ENCODE results near the gene RGS10. TPM values are rescaled to one million over a fixed set of nuclear protein-coding genes. Genes with fewer than 3 reads are reported as not detected.
"Not testable (repeated sequence)": the region's sequence is repeated elsewhere in the genome, so short reads cannot be mapped to it uniquely, and the experiment has no call there.

RGS10 gene, protein sequence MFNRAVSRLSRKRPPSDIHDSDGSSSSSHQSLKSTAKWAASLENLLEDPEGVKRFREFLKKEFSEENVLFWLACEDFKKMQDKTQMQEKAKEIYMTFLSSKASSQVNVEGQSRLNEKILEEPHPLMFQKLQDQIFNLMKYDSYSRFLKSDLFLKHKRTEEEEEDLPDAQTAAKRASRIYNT
- total RNA-seq (2014; rRNA removed; shearing (Covaris generic)), result 28.3 and 33.1 TPM in 2 replicates
- 24.4 and 36.4 TPM in 2 replicates for polyA plus RNA-seq (2015; cell fraction: cytosol; rRNA removed)
- 3.3 and 6.9 TPM in 2 replicates for polyA plus RNA-seq (2015; cell fraction: nucleus; rRNA removed)

DNA sequence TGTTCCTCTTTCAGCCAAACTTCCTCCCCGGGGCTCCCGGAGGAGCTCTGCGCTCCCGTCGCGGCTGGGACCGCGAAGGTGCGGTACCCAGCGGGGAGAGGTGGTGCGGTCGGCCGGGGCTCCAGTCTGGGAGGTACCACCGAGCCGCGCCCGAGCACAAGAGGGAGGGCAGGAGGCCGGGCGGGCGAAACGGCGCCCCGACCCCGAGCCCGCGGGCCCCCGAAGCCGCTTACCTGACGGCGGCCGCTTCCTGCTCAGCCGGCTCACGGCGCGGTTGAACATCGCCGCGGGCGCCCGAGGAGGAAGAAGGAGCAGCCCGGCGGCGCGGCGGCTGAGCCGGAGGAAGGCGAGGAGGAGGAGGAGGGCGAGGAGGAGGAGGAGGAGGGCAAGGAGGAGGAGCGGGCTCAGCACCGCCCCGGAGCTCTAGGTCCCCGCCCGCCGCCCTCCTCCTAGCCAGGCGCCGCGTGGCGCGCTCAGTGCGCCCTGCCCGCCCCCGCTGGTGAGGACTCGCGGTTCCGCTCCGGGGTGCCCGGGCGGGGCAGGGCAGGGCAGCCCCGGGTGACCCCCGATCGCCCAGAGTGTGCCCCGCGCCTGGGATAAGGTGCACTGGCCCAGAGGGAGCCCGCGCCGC is at the start of gene RGS10:
RGS10 (minus strand) TSS at position 363 of the 631 bp plus-strand sequence; CDS start at position 282, 81 bp downstream.
- in situ Hi-C loops (cut with HindIII; ENCODE audit: low pct_unique_long_range_greater_than_20kb, low sequenced_read_pairs), result no loop called here
- peak; percentile 60 for DNase-seq (ENCODE audit: low read depth, low spot score)

DNA sequence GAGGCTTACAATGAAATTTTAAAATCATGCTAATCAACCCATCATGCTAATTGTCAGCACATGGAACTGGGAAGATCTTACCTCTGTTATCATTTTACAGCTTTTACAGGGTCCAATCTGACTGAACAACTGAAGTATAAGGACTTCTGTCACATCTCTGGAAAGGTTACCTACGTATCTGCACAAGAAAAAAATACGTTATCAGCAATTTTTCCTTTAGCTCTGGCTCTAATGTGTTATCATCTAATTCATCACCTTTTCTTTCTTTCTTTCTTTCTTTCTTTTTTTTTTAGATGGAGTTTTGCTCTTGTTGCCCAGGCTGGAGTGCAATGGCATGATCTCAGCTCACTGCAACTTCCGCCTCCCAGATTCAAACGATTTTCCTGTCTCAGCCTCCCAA is 45.6 kb upstream of the RGS10 start:
- DNase-seq (ENCODE audit: low read depth, low spot score), result no peak
- in situ Hi-C loops (cut with HindIII; ENCODE audit: low pct_unique_long_range_greater_than_20kb, low sequenced_read_pairs), result no loop called here

DNA sequence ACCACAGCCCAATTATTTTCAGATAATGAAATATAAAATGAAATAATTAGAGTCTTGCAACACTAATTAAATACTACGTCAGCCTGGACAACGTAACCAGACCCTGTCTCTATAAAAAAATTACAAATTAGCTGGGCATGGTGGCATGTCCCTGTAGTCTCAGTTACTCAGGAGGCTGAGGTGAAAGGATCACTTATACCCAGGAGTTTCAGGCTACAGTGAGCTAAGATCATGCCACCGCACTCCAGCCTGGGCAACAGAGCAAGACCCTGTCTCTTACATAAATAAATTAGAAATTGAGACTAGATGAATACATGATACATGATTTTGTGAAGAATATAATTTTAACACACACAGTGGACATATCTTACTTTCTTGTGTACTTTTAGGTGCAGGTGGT is 35.8 kb upstream of the RGS10 start:
- no peak for DNase-seq (ENCODE audit: low read depth, low spot score)
- in situ Hi-C loops (cut with HindIII; ENCODE audit: low pct_unique_long_range_greater_than_20kb, low sequenced_read_pairs), result no loop called here

DNA sequence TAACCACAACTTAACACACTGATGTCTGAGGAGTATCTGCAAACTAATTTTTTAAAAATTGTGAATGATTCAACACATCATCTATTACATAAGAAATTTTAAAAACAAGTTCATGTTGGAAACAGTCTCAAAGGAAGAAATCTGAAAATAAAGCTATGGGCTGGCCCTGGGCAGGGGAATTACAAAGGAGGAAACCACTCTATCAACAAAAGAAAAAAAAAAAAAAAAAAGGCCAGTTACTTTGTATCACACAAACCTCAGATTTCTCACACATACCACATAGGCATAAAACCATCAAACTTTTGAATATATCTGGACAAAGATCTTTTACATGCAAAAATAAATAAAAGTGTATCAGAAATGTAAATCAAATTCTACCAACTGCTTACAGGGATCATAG is 33.5 kb upstream of the RGS10 start:
- in situ Hi-C loops (cut with HindIII; ENCODE audit: low pct_unique_long_range_greater_than_20kb, low sequenced_read_pairs), result no loop called here
- DNase-seq (ENCODE audit: low read depth, low spot score), result no peak

DNA sequence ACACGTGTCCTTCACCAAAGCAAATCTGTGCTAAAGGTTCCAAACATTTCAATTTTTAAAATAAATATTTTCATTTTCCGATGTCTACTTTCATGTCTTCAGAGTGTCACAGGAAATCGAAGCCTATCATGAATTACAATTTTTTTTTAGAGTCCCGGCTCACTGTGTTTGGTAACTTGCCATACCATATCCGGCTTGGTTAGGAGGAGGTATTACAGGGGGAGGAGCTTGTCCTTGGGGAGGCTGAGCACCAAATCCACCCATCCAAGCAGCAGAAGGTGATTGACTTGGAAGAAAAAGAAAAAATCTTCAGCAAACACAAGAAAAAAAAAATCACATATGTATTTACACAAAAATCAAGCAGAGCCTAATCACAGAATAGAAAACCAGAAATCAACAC is 33.0 kb upstream of the RGS10 start:
- peak; percentile 42 for DNase-seq (ENCODE audit: low read depth, low spot score)
- in situ Hi-C loops (cut with HindIII; ENCODE audit: low pct_unique_long_range_greater_than_20kb, low sequenced_read_pairs), result no loop called here

DNA sequence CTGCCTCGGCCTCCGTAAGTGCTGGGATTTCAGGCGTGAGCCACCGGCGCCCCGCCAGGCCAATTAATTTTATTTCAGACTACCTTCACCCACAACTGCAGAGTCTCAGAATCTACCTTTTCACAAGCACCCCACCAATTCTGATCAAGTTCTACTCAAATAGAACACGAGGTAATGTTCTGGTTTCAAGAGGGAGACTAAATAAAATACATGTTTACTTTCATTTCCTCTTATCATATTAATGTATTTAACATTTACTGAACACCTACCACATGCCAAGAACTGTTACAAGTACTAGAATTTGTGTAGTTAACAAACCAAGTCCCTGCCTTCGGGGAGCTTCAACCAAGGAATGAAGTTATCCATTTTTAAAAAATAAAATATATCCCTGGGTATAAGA is 25.5 kb upstream of the RGS10 start:
- in situ Hi-C loops (cut with HindIII; ENCODE audit: low pct_unique_long_range_greater_than_20kb, low sequenced_read_pairs), result no loop called here

DNA sequence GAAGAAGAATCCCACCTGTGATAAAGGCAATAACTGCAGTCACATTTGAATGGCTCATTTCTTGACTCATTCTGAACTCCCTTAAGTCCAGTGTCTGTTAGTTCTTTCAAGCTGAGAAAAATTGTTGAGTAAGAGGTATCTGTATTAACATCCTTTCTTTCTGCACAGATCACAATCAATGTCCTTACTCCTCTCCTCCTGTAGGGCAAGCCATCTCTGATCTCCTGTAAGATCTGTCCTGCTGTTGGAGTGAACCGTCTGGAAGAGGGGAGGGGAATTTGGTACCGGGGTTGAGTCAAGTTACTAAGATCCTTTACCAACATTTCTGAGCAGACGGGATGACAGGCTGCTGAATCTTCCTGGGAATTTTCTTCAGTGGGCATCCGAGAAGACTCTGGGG is 19.6 kb upstream of the RGS10 start:
- in situ Hi-C loops (cut with HindIII; ENCODE audit: low pct_unique_long_range_greater_than_20kb, low sequenced_read_pairs), result no loop called here
- no peak for DNase-seq (ENCODE audit: low read depth, low spot score)

More for the DNA sequence above, 25.5 kb upstream of the RGS10 start:
- DNase-seq (ENCODE audit: low read depth, low spot score), result no peak

DNA sequence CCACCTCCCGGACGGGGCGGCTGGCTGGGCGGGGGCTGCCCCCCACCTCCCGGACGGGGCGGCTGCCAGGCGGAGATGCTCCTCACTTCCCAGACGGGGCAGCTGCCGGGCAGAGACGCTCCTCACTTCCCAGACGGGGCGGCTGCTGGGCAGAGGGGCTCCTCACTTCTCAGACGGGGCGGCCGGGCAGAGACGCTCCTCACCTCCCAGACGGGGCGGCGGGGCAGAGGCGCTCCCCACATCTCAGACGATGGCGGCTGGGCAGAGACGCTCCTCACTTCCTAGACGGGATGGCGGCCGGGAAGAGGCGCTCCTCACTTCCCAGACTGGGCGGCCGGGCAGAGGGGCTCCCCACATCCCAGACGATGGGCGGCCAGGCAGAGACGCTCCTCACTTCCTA is 17.0 kb upstream of the RGS10 start:
- in situ Hi-C loops (cut with HindIII; ENCODE audit: low pct_unique_long_range_greater_than_20kb, low sequenced_read_pairs); DNase-seq (ENCODE audit: low read depth, low spot score): not testable (repeated sequence)

DNA sequence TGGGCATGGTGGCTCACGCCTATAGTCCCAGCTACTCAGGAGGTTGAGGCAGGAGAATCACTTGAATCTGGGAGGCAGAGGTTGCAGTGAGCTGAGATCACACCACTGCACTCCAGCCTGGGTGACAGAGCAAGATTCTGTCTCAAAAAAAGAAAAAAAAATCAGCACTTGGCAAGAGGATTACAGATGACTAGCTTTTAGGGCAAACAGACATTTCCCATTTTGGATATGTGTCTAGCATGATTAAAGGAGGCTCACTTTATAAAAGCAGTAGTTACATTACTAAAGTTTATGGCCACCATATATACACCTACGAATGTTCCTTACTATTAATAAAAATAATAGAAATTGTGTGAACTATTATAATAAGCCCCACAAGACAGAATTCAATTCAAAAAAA is 13.6 kb upstream of the RGS10 start:
- in situ Hi-C loops (cut with HindIII; ENCODE audit: low pct_unique_long_range_greater_than_20kb, low sequenced_read_pairs); DNase-seq (ENCODE audit: low read depth, low spot score): not testable (repeated sequence)

DNA sequence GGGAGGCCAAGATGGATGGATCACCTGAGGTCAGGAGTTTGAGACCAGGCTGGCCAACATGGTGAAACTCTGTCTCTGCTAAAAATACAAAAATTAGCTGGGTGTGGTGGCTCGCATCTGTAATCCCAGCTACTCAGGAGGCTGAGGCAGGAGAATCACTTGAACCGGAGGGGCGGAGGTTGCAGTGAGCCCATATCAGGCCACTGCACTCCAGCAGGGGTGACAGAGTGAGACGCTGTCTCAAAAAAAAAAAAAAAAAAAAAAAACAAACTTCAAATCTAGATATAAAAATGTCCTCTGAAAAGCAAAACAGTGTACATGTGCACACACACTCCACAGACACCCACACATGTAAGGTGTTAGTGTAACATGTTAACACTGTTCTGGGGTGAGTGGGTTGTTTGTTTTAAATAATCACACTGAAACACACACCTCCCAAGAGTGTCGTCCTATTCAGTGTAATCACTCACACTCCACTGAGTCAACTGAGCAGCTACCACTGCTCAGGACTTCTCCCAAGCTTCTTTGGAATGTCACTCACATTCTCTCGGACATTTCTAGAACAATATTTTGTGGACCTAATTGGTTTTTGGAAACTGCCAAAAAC is 12.8 kb upstream of the RGS10 start:
- DNase-seq (ENCODE audit: low read depth, low spot score), result no peak
- in situ Hi-C loops (cut with HindIII; ENCODE audit: low pct_unique_long_range_greater_than_20kb, low sequenced_read_pairs), result no loop called here

DNA sequence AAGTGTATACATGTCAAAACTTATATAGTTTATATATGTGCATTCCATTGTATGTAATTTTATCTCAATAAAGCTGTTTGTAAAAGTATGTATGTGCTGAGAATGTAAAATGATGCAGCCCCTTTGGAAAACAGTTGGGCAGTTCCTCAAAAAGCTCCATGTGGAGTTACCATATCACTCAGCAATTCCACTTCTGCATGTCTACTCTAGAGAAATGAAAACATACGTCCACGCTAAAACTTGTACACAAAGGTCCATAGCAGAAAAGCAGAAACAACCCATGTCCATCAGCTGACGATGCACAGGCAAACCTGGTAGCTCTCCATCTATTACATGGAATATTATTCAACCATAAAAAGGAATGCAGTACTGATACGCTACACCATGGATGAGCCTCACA is 8.3 kb upstream of the RGS10 start:
- in situ Hi-C loops (cut with HindIII; ENCODE audit: low pct_unique_long_range_greater_than_20kb, low sequenced_read_pairs), result no loop called here
- DNase-seq (ENCODE audit: low read depth, low spot score), result no peak

DNA sequence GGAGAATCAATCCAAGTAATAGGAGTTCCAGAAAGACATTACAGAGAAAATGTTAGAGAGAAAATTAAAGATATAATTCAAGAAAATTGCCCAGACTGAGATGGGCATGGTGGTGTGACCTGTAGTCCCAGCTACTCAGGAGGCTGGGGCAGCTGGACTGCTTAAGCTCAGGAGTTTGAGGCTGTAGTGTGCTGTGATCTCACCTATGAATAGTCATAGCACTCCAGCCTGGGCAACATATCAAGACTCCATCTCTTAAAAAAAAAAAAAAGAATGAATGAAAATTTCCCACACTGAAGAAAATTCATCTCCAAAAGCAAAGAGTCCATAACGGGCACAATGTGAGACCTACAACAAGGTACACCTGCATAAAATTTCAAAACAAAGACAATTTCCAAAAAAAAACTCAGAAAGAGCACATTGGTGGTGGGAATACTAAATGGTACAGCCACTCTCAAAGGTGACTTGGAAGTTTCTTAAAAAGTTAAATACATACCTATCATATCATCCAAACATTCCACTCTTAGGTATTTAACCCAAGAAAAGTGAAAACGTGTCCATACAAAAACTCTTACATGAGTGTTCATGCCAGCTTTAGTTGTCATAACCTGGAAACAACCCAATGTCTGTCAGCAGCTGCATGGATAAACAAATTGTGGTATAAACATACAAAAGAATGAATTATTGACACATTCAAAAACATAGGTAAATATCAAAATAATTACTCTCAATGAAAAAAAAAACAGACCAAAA is 6.9 kb upstream of the RGS10 start:
- no peak for DNase-seq (ENCODE audit: low read depth, low spot score)
- in situ Hi-C loops (cut with HindIII; ENCODE audit: low pct_unique_long_range_greater_than_20kb, low sequenced_read_pairs), result no loop called here

DNA sequence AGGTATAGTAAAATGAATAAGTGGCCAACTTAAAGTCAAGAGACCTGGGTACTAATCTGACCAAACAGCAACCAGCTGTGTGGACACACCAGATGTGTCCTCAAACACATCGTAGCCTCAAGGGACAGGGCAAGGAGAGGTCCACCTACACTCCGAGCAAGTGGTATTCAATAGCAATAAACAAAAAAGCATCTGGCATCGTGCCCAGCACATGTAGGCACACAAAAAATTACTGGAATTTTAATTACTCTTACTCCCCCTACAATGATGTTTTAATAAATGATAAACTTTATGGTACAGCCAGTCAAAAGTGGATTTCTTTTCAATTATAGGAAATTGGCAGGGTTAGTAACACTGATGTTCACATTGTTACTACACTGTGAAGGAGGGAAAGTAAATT is 3.5 kb upstream of the RGS10 start:
- no peak for DNase-seq (ENCODE audit: low read depth, low spot score)
- in situ Hi-C loops (cut with HindIII; ENCODE audit: low pct_unique_long_range_greater_than_20kb, low sequenced_read_pairs), result no loop called here

DNA sequence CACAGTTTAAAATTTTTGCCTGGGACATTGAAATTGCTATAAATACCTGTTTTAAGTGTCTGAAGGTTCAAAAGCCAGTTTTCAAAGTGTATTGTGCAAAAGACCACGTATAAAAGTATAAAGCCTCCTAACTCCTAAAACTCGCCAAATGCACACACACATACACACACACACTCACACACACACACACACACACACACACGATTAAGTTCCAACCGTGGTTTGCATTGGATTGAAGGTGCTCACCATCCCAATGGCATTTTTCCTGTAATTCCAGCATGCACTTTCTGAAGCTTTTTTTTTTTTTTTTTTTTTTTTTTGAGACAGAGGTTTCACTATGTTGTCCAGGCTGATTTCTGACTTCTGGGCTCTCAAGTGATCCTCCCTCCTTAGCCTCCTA is 2.8 kb upstream of the RGS10 start:
- in situ Hi-C loops (cut with HindIII; ENCODE audit: low pct_unique_long_range_greater_than_20kb, low sequenced_read_pairs), result no loop called here
- no peak for DNase-seq (ENCODE audit: low read depth, low spot score)

DNA sequence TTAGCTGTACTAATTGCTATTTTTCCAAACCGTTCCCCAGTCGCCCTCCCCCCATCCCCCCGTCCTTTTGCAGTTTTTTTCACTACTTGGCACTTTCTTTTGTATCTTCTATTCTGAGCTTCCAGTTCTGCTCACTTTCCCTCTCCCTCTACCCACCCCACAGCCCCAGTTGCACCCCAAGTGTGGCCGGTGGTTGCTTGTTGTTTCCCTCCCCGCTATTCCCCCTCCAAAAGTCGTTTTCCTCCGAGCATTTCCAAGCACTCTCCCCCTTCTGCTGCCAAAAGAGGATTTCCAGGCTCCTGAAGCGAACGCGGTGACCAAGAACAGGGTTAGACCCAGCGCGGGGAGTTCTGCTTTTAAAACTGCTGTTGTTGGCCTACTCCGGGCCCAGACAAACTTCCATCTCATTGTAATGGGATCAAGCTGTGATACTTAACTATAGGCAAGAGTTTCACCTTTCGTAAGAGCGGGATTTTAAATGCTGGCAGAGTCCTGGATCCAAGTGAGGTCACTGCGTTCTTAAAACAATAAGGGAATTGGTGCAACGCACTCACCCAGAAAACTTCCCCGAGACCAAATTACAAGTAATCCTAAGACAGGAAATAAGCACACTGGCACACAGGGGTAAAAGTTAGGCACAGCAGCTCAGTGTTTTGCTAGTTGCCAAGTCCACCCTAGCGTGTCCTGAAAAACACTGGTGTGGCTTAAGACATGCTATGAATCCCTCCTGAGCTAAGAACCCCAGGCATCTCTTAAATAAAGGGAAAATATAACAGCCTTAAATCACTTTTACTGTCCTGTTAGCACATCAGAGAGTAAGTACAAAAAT is 1.5 kb upstream of the RGS10 start:
- no peak for DNase-seq (ENCODE audit: low read depth, low spot score)
- in situ Hi-C loops (cut with HindIII; ENCODE audit: low pct_unique_long_range_greater_than_20kb, low sequenced_read_pairs), result no loop called here

DNA sequence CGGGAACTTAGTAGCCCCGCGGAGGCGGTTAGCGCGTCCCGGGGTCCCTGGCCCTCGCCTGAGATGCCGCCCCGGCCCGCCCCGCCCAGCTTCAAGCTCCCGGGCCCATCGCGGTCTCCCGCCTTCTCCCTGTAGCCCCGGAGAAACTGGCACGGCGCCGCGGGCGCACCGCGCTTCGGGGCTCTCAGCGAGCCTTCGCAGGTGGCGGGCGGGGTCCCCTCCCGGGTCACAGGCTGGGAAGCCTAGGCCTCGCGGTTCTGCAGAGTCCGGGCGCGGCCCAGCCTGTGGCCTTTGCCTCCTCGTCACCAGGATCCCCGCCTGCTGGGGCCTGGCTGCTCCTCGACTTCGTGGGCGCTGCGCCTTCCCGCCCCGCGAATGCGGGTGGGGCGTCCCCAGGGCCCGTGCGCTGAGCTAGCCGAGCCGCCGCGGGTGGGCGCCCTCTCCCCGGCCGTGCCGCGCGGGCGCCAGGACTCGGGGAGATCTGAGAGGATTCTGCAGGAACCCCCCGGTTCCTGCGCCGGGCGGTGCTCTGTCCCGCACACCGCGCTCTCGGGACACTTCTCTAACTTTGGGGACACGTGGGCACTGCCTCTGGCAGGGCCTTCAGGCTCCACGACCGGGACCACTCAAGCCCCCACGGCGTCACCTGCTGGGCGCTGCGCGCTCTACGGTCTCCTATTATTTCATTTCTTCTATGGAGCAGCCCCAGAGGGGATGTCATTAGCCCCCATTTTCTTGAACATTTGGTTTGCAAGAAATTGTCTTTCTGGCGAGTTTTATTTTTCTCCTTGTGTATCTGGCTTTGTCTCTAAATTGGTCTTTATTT is 682 bp upstream of the RGS10 start:
- DNase-seq (ENCODE audit: low read depth, low spot score), result peak; percentile 37
- in situ Hi-C loops (cut with HindIII; ENCODE audit: low pct_unique_long_range_greater_than_20kb, low sequenced_read_pairs), result no loop called here
